ENCODE measurements around the gene RHOT2.

- no peak for TF ChIP-seq EZH2 (IDR thresholded peaks at IDR 0.05; ENCODE audit: borderline replicate concordance, low read length)
- TF ChIP-seq CTCF (conservative IDR thresholded peaks at IDR 0.05 in 1 of 2, IDR thresholded peaks at IDR 0.05 in 1 of 2; ENCODE audit: extremely low read depth in 1 of 2, insufficient read depth in 1 of 2, low read depth in 1 of 2, low read length in 2 of 2) = no peak
Observed at GRCh38 chr16:705431-706188, 37.7 kb downstream of the RHOT2 start, which contains the start of gene FBXL16.
